HEK293 (cell line): ENCODE results near the gene SPINDOC.

Source experiments
- BCL11A ChIP-seq: fragments of 450-650 bp; formaldehyde crosslinking; IDR thresholded peaks from 2 replicates; pipeline ENCODE4 v1.5.1; 2016; ENCODE audit warnings: low read depth, missing biosample characterization, missing genetic modification characterization
- GFI1B ChIP-seq: fragments of 450-650 bp; formaldehyde crosslinking; IDR thresholded peaks from 2 replicates; pipeline ENCODE4 v1.5.1; 2016; ENCODE audit warnings: missing biosample characterization, missing genetic modification characterization
- GLI2 ChIP-seq: fragments of 450-650 bp; formaldehyde crosslinking; IDR thresholded peaks from 2 replicates; pipeline ENCODE4; 2017; ENCODE audit warnings: missing biosample characterization, missing genetic modification characterization, low read depth, borderline replicate concordance
- PRDM1 ChIP-seq: fragments of 450-650 bp; formaldehyde crosslinking; IDR thresholded peaks from 2 replicates; pipeline ENCODE4; 2016; ENCODE audit warnings: missing biosample characterization, missing genetic modification characterization
- SP3 ChIP-seq: fragments of 450-650 bp; formaldehyde crosslinking; IDR thresholded peaks from 2 replicates; pipeline ENCODE4 v1.5.1; 2016; ENCODE audit warnings: missing biosample characterization, missing genetic modification characterization
- ZBTB21 ChIP-seq: fragments of 450-650 bp; formaldehyde crosslinking; IDR thresholded peaks from 2 replicates; pipeline ENCODE4 v1.5.1; 2017; ENCODE audit warnings: missing biosample characterization, missing genetic modification characterization
- ZBTB48 ChIP-seq: fragments of 450-650 bp; formaldehyde crosslinking; IDR thresholded peaks from 2 replicates; pipeline ENCODE4 v1.5.1; 2016; ENCODE audit warnings: missing biosample characterization, missing genetic modification characterization
- ZBTB7A ChIP-seq: fragments of 450-650 bp; formaldehyde crosslinking; IDR thresholded peaks from 2 replicates; pipeline ENCODE4 v1.5.1; 2016; ENCODE audit warnings: low read depth, missing biosample characterization, missing genetic modification characterization
- ZBTB8A ChIP-seq: fragments of 450-650 bp; formaldehyde crosslinking; IDR thresholded peaks from 2 replicates; pipeline ENCODE4 v1.5.1; 2016; ENCODE audit warnings: missing biosample characterization, missing genetic modification characterization
- ZEB2 ChIP-seq: fragments of 450-650 bp; formaldehyde crosslinking; IDR thresholded peaks from 2 replicates; pipeline ENCODE4 v1.5.1; 2016; ENCODE audit warnings: missing biosample characterization, missing genetic modification characterization
- ZNF664 ChIP-seq: fragments of 450-650 bp; formaldehyde crosslinking; IDR thresholded peaks from 2 replicates; pipeline ENCODE4 v1.5.1; 2016; ENCODE audit warnings: missing biosample characterization, missing genetic modification characterization
- ZNF701 ChIP-seq: fragments of 450-650 bp; formaldehyde crosslinking; IDR thresholded peaks from 2 replicates; pipeline ENCODE4 v1.5.1; 2016; ENCODE audit warnings: missing biosample characterization, missing genetic modification characterization
- ZNF777 ChIP-seq: fragments of 450-650 bp; formaldehyde crosslinking; IDR thresholded peaks from 2 replicates; pipeline ENCODE4 v1.5.1; 2017; ENCODE audit warnings: missing biosample characterization, missing genetic modification characterization, borderline replicate concordance
- ZNF830 ChIP-seq: fragments of 450-650 bp; IDR thresholded peaks from 2 replicates; pipeline ENCODE4 v1.5.0; 2018; ENCODE audit warnings: missing biosample characterization, missing genetic modification characterization, low read depth, mild to moderate bottlenecking, moderate library complexity
- ZNF843 ChIP-seq: fragments of 450-650 bp; formaldehyde crosslinking; IDR thresholded peaks from 2 replicates; pipeline ENCODE4 v1.5.1; 2016; ENCODE audit warnings: missing biosample characterization, missing genetic modification characterization
- TF ChIP-seq, protein P1 (sequence below): fragments of 450-650 bp; formaldehyde crosslinking; IDR thresholded peaks from 2 replicates; pipeline ENCODE4 v1.5.1; 2016; ENCODE audit warnings: missing biosample characterization, missing genetic modification characterization
- TF ChIP-seq, protein P2 (sequence below): IDR thresholded peaks from 2 replicates; pipeline ENCODE4 v1.6.1; 2011; ENCODE audit warnings: mild to moderate bottlenecking, low read depth, low read length, borderline replicate concordance
- TF ChIP-seq, protein P3 (sequence below): fragments of 450-650 bp; formaldehyde crosslinking; IDR thresholded peaks from 2 replicates; pipeline ENCODE4 v1.5.1; 2016; ENCODE audit warnings: missing biosample characterization, missing genetic modification characterization
- TF ChIP-seq, protein P4 (sequence below): fragments of 450-650 bp; formaldehyde crosslinking; IDR thresholded peaks from 2 replicates; pipeline ENCODE4 v1.5.1; 2017; ENCODE audit warnings: missing biosample characterization, missing genetic modification characterization
- TF ChIP-seq, protein P5 (sequence below): fragments of 450-650 bp; formaldehyde crosslinking; IDR thresholded peaks from 2 replicates; pipeline ENCODE4 v1.5.1; 2017; ENCODE audit warnings: missing biosample characterization, missing genetic modification characterization
- TF ChIP-seq, protein P6 (sequence below): fragments of 450-650 bp; formaldehyde crosslinking; IDR thresholded peaks from 2 replicates; pipeline ENCODE4 v1.5.1; 2017; ENCODE audit warnings: missing biosample characterization, missing genetic modification characterization
- TF ChIP-seq, protein P7 (sequence below): fragments of 450-650 bp; formaldehyde crosslinking; IDR thresholded peaks from 2 replicates; pipeline ENCODE4 v1.5.1; 2016; ENCODE audit warnings: missing biosample characterization, missing genetic modification characterization, low read depth
- TF ChIP-seq, protein P8 (sequence below): fragments of 450-650 bp; formaldehyde crosslinking; IDR thresholded peaks from 2 replicates; pipeline ENCODE4 v1.5.1; 2016; ENCODE audit warnings: missing biosample characterization, missing genetic modification characterization

The SPINDOC gene

DNA sequence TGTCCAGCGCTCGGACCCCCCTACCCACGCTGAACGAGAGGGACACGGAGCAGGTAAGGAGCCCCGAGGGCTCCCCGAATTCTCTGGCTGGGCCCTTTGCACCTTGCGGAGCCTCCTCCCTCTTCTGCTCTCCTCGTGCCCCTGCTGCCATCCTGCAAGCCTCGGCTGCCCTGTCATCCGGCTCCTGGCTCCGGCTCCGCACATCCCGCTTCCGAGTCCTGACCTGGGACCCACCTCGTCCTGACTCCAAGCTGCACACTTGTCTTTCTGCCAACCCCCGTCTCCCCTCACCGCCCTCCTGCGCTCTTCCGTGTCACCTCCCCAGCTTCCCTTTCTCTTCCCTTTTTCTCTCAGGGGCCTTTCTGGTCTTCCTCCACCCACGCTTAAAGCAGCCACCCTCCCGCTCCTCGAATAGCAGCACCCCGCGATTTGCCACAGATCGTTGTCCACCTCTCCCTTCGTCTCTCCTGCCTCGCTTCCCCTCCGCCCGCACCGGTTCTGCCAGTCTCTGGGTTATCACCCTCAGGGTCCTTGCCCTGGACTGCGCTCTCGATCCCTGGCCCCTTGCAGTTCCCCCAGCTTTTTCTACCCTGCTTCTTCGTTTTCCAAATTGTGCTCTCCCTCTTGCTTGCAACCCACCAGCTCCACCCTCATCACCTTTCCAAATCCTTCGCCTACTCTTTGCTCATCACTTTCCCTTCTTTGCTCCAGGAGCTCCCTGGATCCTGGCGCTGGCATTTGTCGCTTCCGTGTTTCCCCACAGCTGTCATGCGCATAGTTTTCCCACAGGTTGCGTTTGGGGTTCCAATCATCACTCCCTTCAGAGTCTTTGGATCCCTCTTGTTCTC lies 26.5 kb downstream of the SPINDOC start (continued):
- TF ChIP-seq, protein P1, sequence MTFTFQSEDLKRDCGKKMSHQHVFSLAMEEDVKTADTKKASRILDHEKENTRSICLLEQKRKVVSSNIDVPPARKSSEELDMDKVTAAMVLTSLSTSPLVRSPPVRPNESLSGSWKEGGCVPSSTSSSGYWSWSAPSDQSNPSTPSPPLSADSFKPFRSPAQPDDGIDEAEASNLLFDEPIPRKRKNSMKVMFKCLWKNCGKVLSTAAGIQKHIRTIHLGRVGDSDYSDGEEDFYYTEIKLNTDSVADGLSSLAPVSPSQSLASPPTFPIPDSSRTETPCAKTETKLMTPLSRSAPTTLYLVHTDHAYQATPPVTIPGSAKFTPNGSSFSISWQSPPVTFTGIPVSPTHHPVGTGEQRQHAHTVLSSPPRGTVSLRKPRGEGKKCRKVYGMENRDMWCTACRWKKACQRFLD (tag by site-specific recombination), result no peak
- TF ChIP-seq, protein P2, sequence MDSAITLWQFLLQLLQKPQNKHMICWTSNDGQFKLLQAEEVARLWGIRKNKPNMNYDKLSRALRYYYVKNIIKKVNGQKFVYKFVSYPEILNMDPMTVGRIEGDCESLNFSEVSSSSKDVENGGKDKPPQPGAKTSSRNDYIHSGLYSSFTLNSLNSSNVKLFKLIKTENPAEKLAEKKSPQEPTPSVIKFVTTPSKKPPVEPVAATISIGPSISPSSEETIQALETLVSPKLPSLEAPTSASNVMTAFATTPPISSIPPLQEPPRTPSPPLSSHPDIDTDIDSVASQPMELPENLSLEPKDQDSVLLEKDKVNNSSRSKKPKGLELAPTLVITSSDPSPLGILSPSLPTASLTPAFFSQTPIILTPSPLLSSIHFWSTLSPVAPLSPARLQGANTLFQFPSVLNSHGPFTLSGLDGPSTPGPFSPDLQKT, result no peak
- TF ChIP-seq ZEB2 (tag by site-specific recombination) (no peak), GLI2 (no peak), ZNF843 (no peak), ZNF664 (tag by site-specific recombination) (no peak), ZBTB8A (tag by site-specific recombination) (no peak), ZNF777 (tag by site-specific recombination) (no peak), ZBTB21 (no peak), PRDM1 (tag by site-specific recombination) (peak; percentile 61), ZBTB48 (peak; percentile 97), ZNF830 (no peak), ZNF701 (tag by site-specific recombination) (no peak), ZBTB7A (tag by site-specific recombination) (no peak), GFI1B (tag by site-specific recombination) (no peak), SP3 (tag by site-specific recombination) (no peak), BCL11A (tag by site-specific recombination) (no peak)
- TF ChIP-seq, protein P3, sequence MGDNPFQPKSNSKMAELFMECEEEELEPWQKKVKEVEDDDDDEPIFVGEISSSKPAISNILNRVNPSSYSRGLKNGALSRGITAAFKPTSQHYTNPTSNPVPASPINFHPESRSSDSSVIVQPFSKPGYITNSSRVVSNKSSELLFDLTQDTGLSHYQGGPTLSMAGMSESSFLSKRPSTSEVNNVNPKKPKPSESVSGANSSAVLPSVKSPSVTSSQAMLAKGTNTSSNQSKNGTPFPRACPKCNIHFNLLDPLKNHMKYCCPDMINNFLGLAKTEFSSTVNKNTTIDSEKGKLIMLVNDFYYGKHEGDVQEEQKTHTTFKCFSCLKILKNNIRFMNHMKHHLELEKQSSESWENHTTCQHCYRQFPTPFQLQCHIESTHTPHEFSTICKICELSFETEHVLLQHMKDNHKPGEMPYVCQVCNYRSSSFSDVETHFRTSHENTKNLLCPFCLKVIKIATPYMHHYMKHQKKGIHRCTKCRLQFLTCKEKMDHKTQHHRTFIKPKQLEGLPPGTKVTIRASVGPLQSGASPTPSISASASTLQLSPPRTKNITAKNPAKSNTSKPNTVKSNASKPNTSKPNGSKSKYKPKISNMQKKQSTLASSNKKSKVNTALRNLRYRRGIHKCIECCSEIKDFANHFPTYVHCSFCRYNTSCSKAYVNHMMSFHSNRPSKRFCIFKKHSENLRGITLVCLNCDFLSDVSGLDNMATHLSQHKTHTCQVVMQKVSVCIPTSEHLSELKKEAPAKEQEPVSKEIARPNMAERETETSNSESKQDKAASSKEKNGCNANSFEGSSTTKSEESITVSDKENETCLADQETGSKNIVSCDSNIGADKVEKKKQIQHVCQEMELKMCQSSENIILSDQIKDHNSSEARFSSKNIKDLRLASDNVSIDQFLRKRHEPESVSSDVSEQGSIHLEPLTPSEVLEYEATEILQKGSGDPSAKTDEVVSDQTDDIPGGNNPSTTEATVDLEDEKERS (tag by site-specific recombination), result no peak
- TF ChIP-seq, protein P4, sequence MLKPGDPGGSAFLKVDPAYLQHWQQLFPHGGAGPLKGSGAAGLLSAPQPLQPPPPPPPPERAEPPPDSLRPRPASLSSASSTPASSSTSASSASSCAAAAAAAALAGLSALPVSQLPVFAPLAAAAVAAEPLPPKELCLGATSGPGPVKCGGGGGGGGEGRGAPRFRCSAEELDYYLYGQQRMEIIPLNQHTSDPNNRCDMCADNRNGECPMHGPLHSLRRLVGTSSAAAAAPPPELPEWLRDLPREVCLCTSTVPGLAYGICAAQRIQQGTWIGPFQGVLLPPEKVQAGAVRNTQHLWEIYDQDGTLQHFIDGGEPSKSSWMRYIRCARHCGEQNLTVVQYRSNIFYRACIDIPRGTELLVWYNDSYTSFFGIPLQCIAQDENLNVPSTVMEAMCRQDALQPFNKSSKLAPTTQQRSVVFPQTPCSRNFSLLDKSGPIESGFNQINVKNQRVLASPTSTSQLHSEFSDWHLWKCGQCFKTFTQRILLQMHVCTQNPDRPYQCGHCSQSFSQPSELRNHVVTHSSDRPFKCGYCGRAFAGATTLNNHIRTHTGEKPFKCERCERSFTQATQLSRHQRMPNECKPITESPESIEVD (tag by site-specific recombination), result no peak
- TF ChIP-seq, protein P5, sequence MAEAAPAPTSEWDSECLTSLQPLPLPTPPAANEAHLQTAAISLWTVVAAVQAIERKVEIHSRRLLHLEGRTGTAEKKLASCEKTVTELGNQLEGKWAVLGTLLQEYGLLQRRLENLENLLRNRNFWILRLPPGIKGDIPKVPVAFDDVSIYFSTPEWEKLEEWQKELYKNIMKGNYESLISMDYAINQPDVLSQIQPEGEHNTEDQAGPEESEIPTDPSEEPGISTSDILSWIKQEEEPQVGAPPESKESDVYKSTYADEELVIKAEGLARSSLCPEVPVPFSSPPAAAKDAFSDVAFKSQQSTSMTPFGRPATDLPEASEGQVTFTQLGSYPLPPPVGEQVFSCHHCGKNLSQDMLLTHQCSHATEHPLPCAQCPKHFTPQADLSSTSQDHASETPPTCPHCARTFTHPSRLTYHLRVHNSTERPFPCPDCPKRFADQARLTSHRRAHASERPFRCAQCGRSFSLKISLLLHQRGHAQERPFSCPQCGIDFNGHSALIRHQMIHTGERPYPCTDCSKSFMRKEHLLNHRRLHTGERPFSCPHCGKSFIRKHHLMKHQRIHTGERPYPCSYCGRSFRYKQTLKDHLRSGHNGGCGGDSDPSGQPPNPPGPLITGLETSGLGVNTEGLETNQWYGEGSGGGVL (tag by site-specific recombination), result peak; percentile 66; the same call in 1 of the 2 replicates
- TF ChIP-seq, protein P6, sequence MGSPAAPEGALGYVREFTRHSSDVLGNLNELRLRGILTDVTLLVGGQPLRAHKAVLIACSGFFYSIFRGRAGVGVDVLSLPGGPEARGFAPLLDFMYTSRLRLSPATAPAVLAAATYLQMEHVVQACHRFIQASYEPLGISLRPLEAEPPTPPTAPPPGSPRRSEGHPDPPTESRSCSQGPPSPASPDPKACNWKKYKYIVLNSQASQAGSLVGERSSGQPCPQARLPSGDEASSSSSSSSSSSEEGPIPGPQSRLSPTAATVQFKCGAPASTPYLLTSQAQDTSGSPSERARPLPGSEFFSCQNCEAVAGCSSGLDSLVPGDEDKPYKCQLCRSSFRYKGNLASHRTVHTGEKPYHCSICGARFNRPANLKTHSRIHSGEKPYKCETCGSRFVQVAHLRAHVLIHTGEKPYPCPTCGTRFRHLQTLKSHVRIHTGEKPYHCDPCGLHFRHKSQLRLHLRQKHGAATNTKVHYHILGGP, result no peak
- TF ChIP-seq, protein P7, sequence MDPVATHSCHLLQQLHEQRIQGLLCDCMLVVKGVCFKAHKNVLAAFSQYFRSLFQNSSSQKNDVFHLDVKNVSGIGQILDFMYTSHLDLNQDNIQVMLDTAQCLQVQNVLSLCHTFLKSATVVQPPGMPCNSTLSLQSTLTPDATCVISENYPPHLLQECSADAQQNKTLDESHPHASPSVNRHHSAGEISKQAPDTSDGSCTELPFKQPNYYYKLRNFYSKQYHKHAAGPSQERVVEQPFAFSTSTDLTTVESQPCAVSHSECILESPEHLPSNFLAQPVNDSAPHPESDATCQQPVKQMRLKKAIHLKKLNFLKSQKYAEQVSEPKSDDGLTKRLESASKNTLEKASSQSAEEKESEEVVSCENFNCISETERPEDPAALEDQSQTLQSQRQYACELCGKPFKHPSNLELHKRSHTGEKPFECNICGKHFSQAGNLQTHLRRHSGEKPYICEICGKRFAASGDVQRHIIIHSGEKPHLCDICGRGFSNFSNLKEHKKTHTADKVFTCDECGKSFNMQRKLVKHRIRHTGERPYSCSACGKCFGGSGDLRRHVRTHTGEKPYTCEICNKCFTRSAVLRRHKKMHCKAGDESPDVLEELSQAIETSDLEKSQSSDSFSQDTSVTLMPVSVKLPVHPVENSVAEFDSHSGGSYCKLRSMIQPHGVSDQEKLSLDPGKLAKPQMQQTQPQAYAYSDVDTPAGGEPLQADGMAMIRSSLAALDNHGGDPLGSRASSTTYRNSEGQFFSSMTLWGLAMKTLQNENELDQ (tag by site-specific recombination), result no peak
- TF ChIP-seq, protein P8, sequence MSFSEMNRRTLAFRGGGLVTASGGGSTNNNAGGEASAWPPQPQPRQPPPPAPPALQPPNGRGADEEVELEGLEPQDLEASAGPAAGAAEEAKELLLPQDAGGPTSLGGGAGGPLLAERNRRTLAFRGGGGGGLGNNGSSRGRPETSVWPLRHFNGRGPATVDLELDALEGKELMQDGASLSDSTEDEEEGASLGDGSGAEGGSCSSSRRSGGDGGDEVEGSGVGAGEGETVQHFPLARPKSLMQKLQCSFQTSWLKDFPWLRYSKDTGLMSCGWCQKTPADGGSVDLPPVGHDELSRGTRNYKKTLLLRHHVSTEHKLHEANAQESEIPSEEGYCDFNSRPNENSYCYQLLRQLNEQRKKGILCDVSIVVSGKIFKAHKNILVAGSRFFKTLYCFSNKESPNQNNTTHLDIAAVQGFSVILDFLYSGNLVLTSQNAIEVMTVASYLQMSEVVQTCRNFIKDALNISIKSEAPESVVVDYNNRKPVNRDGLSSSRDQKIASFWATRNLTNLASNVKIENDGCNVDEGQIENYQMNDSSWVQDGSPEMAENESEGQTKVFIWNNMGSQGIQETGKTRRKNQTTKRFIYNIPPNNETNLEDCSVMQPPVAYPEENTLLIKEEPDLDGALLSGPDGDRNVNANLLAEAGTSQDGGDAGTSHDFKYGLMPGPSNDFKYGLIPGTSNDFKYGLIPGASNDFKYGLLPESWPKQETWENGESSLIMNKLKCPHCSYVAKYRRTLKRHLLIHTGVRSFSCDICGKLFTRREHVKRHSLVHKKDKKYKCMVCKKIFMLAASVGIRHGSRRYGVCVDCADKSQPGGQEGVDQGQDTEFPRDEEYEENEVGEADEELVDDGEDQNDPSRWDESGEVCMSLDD (tag by site-specific recombination), result 0 out of 2 replicates have a peak, but pooled peaks have one; percentile 43
